NCI-H2227 (cell line): ENCODE data around the gene DHCR24.

ENCODE experiments used
- DNase-seq: peaks from one replicate; lab custom pipeline; 2025; ENCODE audit not compliant: unreplicated experiment; lab: John Stamatoyannopoulos, UW

Gene DHCR24

DNA sequence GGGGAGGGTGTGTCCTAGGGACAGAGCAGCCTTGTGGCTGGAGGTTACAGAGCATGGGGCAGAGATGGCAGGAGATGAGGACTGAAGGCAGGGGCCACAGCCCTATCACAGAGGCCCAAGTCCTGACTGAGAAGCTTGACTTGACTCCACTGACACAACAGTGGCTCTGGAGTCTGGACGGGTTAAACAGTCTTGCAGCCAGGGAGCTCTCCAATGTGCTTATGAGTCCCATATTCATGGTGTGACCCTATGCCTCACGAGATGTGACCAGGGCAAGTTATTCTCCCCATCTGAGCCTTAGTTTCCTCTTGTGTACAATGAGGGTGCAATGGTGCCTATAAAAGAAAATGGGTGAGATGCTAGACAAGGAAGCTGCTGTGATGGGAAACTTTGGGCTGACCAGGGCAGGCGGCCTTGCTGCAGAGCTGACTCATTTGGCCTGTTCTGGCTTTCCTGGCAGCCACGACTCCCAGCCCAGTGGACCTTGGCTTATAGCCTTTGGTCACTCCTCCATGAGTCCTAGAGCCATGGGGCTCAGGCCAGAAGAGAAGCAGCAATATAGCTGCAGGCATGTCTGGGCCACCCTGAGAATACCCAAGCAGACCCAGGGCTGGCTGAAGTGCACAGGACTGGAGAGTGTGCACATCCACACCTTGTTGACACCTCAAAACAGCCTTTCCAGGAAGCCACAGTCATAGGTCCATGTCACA is 83.1 kb downstream of the DHCR24 start:
- DNase-seq, result no peak

DNA sequence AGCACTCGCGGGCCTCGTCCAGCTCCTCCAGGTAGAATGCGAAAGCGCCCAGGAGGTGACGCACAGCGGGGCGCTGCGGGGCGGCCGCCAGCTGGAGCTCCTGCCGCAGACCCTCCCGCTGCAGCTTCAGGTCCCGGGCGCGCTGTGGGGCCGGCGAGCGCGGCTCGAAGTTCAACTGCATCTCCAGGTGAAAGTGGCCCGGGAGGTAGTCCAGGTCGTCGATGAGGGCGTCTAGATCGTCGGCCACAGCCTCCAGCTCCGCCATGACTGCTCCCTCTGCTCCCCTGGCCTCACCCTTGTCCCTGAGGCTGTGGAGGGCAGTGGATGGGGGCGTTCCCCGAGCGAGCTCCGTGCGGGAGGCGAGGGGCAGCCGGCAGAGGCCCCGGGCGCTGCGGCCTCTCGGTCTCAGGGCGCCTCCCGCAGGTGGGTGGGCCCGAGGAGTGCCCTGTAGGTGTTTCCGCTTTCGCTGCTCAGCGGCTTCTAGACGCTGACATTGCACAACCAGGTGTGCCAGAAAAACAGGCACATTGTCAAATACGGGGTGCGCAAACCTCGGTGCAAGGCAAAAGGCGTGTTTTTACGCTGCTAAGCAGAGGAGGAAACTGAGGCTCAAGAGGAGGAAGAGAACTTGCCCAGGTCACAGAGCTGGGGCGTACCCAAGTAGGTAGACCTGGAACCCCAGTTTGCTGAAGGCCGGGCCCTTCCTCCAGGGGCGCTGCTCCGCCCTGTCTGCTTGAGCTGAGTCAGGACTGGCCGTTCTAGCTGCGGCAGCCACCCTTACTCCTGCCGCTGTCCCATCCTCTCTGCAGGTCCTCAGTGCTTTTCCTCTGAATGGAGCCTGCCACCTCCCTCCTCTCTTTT is 85.9 kb downstream of the DHCR24 start, which contains the start of gene TTC22:
TTC22 (minus strand) TSS at position 425 of the 861 bp plus-strand sequence; CDS start at position 265, 160 bp downstream.
- DNase-seq, result no peak

DNA sequence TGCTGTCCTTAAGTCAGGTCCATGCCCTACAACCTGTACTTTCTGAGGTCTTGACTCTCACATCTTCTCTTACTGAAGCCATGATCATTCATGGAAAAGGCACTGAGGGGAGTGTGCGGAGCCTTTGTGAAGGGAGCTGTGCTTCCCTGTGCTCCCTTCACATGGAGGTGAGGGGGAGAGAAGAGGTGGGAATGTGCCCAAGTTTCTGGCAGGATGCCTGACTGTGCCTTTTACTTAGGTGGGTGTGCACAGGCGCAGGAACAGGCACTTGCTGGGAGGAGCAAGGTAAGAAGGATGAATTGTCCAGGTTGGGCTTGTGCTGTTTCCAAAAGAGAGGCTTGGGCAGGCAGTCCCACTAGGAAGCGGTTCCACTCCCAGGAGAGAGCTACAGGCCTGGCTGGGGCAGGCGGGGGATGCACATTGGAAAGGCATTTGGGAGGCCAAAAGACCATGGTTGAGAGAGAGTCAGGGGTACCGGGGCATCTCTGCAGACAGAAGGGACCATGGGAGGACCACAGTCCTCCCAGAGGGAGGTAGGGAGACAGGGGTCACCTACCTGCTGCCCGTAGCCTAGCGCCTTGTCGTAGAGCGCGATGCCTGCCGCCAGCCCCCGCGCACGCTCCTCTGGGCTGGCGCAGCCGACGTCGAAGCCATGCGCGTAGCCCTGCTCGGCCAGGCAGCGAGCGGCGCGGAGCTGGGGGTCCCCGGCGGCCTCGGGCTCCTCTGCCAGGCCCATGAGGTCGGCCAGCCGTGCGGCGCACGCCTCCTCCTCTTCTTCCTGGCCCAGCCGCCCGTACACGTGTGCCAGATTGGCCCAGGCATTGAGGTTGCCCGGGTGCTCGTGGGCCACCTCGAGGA is 86.7 kb downstream of the DHCR24 start:
- no peak for DNase-seq
